Measurements from ENCODE around the gene HAUS1.
"Not testable (repeated sequence)": the region's sequence is repeated elsewhere in the genome, so short reads cannot be mapped to it uniquely, and the experiment has no call there.

The HAUS1 gene

GRCh38 chr18:46095532-46095931, 8.7 kb upstream of the HAUS1 start:
- DNase-seq, result no peak

- DNase-seq, result no peak
Measured at GRCh38 chr18:46096651-46097300, 7.4 kb upstream of the HAUS1 start.

- no peak for DNase-seq
Measured at GRCh38 chr18:46097431-46097800, 6.8 kb upstream of the HAUS1 start.

- DNase-seq, result peak; percentile 70
Measured at GRCh38 chr18:46097801-46098615, 6.2 kb upstream of the HAUS1 start, which contains the start of gene ATP5F1A. TSS of gene ATP5F1A (minus strand) at chr18:46098296. CDS start at chr18:46098231, 65 bp downstream.

GRCh38 chr18:46098616-46098933, 5.6 kb upstream of the HAUS1 start:
- DNase-seq, result no peak

GRCh38 chr18:46099463-46099862, 4.7 kb upstream of the HAUS1 start:
- DNase-seq, result no peak

GRCh38 chr18:46109386-46109785, 5.2 kb downstream of the HAUS1 start:
- DNase-seq, result no peak

- DNase-seq, result no peak
Measured at GRCh38 chr18:46110406-46110805, 6.2 kb downstream of the HAUS1 start.

- DNase-seq, result no peak
Measured at GRCh38 chr18:46113751-46114150, 9.6 kb downstream of the HAUS1 start.

- not testable (repeated sequence) for DNase-seq
Measured at GRCh38 chr18:46126625-46127024, 22.4 kb downstream of the HAUS1 start.

- no peak for DNase-seq
Measured at GRCh38 chr18:46130061-46130460, 25.9 kb downstream of the HAUS1 start.

- not testable (repeated sequence) for DNase-seq
Measured at GRCh38 chr18:46130549-46130948, 26.4 kb downstream of the HAUS1 start.

- no peak for DNase-seq
Measured at GRCh38 chr18:46133534-46133933, 29.3 kb downstream of the HAUS1 start.

- no peak for DNase-seq
Measured at GRCh38 chr18:46134920-46135675, 30.9 kb downstream of the HAUS1 start.

- DNase-seq, result no peak
Measured at GRCh38 chr18:46140173-46140572, 36.0 kb downstream of the HAUS1 start.

GRCh38 chr18:46141199-46141598, 37.0 kb downstream of the HAUS1 start:
- DNase-seq, result no peak

- DNase-seq, result peak; percentile 16
Measured at GRCh38 chr18:46148810-46149209, 44.6 kb downstream of the HAUS1 start.

- DNase-seq, result no peak
Measured at GRCh38 chr18:46152436-46152807, 48.2 kb downstream of the HAUS1 start.

- DNase-seq, result no peak
Measured at GRCh38 chr18:46152808-46153617, 48.8 kb downstream of the HAUS1 start.

GRCh38 chr18:46155641-46156051, 51.5 kb downstream of the HAUS1 start:
- DNase-seq, result no peak

GRCh38 chr18:46156124-46156745, 52.0 kb downstream of the HAUS1 start:
- no peak for DNase-seq

- DNase-seq, result no peak
Measured at GRCh38 chr18:46156843-46157242, 52.7 kb downstream of the HAUS1 start.

GRCh38 chr18:46158499-46158898, 54.3 kb downstream of the HAUS1 start:
- no peak for DNase-seq
